HG03442 (cell line): ENCODE measurements around the gene MDM2.
"Not testable (repeated sequence)": the region's sequence is repeated elsewhere in the genome, so short reads cannot be mapped to it uniquely, and the experiment has no call there.

ENCODE experiments used
- ATAC-seq: cut with Tn5 transposase; IDR thresholded peaks from one replicate; pipeline ENCODE4 v1.9.1; 2021; ENCODE audit warnings: mild to moderate bottlenecking, moderate library complexity; ENCODE audit not compliant: unreplicated experiment

MDM2 gene

DNA sequence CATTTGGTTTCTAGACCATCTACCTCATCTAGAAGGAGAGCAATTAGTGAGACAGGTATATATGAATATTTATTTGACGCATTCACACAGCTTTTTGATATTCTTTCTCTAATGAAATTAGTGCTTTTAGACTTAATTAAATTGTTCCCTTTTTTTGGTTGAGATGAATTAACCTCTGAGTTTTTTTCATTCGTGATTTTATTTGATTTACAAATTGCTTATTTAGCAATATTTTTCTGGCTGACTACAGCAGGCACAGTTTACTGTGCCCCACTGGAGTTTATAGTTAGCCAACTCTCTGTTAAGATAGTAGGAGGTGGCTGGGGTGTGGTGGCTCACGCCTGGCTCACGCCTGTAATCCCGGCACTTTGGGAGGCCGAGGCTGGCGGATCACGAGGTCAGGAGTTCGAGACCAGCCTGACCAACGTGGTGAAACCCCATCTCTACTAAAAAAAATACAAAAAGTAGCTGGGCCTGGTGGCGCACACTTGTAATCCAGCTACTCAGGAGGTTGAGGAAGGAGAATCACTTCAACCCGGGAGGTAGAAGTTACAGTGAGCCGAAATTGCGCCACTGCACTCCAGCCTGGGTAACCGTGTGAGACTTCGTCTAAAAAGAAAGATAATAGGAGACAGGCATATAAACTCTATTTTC is 16.7 kb downstream of the MDM2 start:
- no peak for ATAC-seq

DNA sequence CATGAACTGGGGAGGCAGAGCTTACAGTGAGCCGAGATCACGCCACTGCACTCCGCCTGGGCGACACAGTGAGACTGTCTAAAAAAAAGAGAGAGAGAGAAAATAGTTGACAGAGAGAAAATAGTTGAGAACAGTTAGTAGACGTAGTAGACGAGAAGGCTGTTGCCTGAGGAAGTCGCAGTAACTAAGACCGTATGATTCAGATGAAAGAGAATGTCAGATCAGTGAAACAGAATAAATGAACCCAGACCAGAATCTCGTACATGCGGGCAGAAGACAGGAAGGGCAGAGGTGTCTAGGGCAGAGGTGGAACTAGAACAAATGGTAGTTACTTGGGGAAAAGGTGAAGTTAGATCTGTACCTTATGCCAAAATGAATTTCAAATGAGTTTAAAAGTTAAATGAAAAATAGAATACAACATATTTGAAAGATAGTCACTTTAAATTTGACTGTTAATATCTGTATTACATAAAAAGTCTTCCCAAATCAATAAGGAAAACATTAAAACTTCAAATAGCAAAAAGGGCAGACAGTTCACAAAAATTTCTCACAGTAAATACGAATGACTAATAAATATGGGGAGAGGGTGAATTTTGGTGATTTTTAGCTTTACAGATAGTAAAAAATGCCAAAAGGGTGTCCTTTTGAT is 17.7 kb downstream of the MDM2 start:
- no peak for ATAC-seq

DNA sequence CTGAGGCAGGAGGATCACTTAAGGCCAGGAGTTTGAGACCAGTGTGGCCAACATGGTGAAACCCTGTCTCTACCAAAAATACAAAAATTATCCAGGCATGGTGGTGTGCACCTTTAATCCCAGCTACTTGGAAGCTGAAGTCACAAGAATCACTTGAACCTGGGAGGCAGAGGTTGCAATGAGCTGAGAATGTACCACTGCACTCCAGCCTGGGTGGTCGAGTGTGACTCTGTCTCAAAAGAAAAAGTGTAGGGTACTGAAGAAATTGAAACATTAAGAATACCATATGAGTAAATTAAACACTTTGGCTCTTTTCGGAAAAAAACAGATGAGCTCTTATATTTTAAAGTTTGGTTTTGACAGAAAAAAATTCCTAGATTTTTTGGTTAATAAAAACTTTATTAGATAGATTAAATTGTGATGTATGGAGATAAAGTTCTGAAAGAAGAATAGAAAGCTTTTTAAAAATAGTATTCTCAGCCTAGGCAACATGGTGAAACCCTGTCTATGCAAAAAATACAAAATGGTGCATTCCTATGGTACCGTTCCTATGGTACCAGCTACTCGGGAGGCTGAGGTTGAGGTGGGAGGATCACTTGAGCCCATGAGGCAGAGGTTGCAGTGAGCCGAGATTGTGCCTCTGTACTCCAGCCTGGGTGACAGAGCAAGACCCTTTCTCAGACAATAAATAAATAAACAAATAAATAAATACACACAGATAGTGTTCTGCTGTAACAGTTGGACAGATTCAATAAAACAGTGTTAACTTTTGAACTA is 20.1 kb downstream of the MDM2 start:
- no peak for ATAC-seq

DNA sequence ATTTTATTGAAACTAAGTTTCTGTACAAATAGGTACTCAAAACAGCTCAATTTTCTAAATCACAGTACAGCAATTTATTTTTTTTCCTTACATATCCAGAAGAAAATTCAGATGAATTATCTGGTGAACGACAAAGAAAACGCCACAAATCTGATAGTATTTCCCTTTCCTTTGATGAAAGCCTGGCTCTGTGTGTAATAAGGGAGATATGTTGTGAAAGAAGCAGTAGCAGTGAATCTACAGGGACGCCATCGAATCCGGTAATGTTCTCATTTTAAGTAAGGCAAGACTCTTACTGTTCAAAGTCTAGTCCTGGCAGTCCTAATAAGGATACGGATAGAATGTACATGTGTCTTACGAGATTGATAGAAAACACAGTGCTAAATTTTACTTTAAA is 20.7 kb downstream of the MDM2 start:
- no peak for ATAC-seq

DNA sequence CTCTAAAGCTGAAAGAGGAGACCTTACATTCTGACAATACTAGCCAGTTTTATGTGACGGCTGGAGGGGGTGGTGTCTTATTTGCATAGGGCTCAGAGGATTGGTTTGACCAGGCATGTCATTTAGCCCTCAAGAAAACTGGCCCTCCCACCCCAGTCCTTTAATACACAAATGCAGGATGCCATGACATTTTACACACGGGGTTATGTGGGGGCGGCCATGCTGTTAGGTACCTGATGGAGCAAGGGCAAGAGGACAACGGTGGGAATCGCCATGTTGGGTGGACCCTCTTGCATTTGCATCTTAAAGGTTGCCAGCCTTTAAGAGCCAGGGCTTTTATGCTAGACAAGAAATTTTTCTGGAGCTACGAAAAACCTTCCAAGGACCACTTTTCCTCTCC is 23.3 kb downstream of the MDM2 start:
- ATAC-seq, result no peak

DNA sequence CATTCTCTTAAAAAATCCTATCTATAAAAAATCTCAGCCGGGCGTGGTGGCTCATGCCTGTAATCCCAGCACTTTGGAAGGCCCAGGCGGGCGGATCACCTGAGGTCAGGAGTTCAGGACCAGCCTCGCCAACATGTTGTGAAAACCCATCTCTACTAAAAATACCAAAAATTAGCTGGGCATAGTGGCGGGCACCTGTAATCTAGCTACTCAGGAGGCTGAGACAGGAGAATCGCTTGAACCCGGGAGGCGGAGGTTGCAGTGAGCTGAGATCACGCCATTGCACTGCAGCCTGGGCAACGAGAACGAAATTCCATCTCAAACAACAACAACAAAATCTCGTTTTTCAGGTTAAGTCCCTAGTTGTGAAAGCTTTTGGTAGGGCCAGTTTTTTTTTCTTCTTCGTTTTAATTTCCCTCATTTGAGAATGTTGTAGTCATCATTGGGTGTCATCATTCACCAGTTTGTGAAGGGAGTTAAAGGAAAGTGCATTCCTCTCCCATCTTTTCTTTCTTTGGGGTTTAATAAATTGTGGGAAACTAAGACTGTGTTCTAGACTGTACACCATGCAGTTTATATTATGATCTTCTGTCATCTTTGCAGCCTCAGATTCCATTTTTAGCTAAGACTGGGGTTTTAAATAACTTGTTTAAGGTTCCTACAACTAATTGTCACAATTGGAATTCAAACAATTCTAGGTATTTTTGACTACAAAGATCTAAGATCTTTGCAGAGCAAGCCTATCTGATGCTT is 23.9 kb downstream of the MDM2 start:
- no peak for ATAC-seq

DNA sequence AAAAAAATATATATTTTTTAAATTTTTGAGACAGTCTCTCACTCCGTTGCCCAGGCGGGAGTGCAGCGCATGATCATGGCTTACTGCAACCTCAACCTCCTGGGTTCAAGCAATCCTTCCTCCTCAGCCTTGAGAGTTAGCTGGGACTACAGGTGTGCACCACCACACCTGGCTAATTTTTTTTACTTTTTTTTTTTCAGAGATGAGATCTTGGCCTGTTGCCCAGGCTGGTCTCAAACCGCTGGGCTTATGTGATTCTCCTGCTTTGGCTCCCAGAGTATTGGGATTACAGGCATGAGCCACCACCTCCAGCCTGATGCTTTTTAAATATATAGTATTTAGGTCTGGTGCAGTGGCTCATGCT is 24.5 kb downstream of the MDM2 start:
- no peak for ATAC-seq

DNA sequence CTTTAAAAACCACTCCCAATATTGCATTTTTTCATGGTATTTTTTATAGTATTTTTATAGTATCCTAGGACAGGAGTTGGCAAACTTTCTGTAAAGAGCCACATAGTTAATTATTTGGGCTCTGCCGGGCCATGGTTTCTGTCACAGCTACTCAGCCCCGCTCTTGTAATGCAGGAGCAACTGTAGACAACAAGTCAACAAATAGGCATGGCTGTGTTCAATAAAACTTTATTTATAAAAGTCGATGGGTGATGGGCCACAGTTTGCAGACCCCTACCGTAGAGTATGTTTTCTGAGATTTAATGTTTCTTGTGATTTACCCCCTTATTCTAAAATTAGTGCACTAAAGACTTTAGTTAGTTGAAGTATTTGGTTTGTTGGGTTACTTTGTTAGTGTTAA is 25.5 kb downstream of the MDM2 start:
- ATAC-seq, result no peak

DNA sequence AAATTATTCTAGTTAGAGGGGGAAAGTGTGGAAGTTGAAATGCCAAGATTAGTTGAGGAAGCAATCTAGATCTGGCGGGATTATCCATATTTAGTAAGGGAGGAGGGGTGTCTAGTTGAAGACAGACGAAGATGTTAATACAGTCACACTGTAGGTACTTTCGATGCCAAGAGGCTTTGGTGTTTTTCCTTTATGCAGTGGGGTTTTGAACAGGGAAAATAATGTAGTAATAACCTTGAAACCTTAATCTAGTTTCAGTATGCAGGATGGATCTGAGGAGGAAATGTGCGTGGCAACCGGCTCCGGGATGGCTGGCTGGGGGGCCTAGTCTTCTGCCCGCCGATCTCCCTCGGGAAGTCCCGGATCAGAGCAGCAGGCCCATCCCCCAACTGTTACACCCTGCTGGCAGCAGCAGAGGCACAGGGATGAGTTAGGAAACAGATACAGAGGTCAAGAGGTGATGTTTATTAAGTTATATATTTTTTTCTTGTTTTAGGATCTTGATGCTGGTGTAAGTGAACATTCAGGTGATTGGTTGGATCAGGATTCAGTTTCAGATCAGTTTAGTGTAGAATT is 27.4 kb downstream of the MDM2 start:
- ATAC-seq, result no peak

DNA sequence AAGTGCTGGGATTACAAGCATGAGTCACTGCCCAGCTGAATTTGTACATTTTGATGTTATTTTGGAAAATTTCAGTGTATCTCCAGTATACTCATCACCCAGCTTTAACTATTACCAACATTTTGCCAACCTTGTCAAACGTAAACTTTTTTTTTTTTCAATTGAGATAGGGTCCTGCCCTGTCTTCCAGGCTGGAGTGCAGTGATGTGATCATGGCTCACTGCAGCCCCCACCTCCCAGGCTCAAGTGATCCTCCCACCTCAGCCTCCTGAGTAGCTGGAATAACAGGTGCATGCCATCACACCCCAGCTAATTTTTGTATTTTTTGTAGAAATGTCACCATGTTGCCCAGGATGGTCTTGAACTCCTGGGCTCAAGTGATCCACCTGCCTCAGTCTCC is 29.2 kb downstream of the MDM2 start:
- no peak for ATAC-seq

DNA sequence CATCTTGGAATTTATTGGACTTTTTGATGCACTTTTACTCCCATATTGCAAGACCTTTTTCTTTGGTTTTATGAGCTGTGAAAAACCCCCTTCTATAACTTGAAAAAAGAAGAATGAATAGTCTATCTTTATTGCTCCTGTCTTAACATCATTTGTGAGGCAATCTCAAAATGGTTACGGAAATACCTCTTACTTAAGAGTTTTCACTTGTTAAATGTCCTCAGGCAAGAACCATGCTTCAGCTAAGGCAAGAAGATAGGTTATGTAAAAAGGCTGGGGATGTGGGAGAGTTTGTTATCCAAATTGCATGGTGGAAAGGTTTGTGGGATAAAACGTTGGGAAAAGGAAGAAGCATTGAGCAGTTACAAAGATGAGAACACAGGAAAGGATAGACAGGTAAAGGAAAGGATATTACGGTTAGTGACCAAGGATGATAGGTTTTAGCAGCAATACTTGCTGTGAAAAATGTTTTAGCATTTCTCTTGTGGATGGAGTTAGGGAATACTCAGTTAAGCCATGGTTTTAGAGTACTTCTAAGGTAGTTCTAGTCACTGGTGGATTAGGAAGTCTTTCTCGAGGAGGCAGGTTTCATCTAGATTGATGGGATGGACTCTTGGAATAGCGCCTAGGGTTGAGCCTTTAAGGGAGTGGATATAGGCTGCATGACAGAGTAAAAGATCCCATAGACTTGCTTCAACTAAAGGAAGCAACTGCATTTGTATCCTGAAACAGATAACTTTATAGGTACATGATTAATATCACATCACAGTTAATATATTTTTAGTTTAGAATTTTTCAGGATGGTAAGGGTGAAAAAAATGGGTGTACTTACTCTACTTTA is 30.3 kb downstream of the MDM2 start:
- ATAC-seq, result no peak

DNA sequence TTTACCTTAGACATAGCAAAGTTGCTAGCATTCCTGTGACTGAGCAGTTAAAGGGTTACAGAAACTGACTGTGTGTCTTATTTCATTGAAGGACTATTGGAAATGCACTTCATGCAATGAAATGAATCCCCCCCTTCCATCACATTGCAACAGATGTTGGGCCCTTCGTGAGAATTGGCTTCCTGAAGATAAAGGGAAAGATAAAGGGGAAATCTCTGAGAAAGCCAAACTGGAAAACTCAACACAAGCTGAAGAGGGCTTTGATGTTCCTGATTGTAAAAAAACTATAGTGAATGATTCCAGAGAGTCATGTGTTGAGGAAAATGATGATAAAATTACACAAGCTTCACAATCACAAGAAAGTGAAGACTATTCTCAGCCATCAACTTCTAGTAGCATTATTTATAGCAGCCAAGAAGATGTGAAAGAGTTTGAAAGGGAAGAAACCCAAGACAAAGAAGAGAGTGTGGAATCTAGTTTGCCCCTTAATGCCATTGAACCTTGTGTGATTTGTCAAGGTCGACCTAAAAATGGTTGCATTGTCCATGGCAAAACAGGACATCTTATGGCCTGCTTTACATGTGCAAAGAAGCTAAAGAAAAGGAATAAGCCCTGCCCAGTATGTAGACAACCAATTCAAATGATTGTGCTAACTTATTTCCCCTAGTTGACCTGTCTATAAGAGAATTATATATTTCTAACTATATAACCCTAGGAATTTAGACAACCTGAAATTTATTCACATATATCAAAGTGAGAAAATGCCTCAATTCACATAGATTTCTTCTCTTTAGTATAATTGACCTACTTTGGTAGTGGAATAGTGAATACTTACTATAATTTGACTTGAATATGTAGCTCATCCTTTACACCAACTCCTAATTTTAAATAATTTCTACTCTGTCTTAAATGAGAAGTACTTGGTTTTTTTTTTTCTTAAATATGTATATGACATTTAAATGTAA is 31.5 kb downstream of the MDM2 start:
- no peak for ATAC-seq

DNA sequence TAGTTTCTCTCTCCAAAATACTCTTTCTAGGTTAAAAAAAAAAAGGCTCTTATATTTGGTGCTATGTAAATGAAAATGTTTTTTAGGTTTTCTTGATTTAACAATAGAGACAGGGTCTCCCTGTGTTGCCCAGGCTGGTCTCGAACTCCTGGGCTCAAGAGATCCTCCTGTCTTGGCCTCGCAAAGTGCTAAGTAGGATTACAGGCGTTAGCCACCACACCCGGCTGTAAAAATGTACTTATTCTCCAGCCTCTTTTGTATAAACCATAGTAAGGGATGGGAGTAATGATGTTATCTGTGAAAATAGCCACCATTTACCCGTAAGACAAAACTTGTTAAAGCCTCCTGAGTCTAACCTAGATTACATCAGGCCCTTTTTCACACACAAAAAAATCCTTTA is 33.2 kb downstream of the MDM2 start:
- not testable (repeated sequence) for ATAC-seq

DNA sequence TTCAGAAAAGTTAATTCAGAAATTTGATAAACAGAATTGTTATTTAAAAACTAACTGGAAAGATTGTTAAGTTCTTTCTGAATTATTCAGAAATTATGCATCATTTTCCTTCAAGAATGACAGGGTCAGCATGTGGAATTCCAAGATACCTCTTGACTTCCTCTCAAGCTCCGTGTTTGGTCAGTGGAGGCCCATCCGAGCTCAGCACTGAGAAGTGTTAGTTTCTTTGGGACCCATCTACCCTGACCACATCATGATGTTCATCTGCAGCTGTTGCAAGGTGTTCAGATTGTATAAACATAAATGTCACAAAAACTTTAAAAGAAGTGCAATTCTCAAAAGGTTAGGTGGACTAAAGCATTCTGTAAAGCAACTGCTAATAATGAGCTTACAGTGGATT is 33.7 kb downstream of the MDM2 start:
- ATAC-seq, result no peak

DNA sequence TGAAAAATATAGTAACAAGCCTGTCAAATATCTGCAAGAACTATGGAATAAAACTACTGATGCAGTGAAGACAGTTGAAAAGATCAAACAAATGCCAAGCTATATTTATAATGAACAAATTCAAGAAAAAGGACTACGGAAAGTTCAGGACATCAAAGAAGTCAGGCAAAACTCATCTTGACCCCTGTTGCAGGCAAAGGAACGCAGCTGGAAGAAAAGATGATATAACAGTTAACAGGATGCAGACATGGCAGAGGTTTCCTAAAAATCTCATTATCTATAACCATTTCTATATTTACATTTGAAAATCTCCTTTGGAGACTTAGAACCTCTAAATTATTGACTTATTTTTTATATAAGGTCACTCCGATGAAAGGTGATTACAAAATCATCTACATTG is 34.1 kb downstream of the MDM2 start:
- no peak for ATAC-seq

DNA sequence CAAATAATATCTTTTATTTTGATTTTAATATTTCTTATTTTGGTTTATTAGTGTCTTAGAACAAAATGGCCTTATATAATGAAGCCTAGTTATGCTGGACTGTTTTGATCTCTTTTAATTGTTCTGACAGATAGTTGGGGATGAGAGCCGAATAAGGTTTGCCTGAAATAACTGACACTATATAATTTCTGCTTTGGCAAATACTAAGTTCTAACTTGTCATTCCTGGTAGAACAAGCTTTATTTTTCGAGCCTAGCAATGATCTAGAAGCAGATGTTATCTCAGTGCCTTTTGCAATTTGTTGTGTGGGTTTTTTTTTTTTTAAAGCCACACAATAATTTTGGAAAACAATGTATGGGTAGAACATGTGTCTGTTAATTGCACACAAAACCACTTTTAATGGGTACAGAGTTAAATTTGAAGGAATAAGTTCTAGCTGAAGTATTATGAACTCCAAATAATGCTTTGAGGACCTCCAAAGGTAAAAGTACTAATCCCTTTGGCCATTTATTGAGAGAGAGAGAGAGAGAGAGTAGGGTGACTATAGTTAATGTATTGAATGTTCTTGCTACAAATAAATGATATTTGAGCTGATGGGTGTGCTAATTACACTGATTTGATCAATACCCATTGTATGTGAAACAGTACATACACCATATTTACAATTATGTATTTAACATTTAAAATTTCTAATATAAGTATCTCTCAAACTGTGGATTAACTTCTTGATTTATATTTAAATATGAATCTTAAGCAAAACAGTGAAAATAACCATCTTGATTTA is 35.0 kb downstream of the MDM2 start:
- no peak for ATAC-seq

DNA sequence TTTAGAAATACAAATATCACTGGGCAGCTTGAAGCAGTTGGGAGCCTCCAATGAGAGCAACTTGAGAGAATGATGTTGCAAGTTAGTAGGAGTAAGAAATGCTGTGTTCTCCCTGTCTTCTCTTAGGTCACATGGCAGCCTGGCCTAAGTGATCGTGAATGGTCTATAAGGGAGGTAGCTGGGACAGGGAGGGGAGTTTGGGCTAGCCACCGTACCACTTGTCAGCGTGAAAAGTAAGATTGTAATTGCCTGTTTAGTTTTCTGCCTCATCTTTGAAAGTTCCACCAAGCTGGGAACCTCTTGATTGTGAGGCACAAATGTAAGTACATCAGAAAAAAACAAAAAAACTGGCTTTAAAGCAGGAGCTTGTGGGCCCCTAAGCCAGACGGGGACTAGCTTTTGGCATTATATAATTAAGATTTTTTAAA is 36.4 kb downstream of the MDM2 start:
- no peak for ATAC-seq
